ENCODE measurements around the gene GAS6.
"Not testable (repeated sequence)": the region's sequence is repeated elsewhere in the genome, so short reads cannot be mapped to it uniquely, and the experiment has no call there.

The GAS6 gene

DNA sequence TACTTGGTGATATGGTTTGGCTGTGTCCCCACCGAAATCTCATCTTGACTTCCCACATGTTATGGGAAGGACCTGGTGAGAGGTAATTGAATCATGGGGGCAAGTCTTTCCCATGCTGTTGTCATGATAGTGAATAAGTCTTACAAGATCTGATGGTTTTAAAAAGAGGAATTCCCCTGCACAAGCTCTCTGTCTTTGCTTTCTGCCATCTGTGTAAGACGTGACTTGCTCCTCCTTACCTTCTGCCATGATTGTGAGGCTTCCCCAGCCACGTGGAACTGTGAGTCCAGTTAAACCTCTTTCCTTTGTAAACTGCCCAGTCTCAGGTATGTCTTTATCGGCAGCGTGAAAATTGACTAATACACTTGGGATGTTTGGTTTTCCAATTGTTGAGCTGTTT, 4.0 kb upstream of the GAS6 start:
- not testable (repeated sequence) for FAIRE-seq

DNA sequence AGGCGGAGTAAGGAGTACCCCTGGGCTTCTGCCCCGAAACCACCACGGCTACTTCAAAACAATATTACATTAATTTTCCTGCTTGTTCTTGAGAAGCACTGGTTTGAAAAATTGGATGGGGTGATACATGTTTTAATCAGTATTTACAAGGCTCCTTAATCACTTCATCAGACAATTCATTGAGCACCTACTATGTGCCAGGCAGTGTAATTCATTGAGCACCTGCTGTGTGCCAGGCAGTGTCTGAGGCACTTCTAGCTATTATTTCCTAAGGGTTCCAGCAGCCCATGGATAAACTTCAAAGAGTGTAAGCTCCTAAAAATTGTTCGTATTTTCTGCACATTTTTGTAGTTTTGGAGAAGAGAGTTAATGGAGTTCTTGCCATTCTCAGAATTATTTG, 1.6 kb upstream of the GAS6 start:
- no peak for FAIRE-seq

DNA sequence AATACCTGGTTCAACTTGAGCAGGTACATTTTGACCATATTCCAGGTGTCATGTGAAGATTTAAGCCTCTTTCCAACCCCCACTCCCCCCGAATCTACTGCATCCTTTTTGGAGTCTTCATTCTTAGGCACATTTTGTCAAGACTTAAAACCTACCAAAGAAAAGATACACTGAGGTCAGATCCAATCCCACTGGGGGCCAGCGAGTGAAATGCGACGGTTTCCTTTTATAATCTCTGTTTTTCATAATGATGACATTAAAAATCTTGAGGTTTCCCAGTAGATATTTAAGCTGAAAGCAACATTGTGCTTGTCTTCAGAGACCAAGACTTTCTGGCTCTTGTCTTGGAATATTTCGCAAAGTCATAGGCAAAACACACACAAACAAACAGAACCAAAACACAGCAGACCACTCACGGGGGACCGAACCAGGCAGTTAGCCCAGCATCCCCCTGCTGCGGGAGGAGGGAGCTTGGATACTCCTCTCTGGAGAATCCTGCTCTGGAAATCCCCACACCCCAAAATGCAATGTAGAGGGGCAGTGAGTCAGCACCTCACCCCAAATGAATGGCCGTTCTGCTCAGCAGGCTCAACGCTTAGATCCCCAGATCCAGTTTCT, 506 bp upstream of the GAS6 start:
- FAIRE-seq = no peak

DNA sequence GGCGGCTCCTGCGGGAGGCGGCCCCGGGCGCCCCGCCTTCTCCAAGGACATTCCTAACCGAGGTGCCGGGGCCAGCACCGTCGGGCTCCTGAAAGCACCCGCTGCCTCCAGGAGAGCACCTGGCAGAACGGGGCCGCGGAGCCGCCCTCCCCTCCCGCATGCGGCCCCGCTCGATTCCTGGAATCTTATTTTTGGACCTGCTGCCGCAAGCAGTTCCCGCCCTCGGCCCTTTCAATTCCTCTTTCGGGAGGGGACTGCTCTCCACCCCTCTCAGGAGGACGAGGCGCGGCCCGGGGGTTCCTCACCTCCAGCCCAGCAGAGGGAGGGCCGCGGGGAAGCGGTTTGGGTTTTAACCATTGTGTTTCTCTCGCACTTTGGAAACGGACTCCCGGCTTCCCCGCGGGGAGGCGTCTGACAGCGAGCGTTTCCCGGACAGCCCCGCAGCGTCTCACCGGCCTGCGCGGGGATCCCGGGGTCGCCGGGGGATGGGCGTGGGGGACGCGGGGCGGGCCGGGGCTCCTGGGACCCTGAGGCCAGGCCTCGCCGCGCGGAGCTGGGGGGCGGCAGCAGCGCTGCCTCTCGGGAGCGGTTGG, 849 bp downstream of the GAS6 start:
- no peak for FAIRE-seq

DNA sequence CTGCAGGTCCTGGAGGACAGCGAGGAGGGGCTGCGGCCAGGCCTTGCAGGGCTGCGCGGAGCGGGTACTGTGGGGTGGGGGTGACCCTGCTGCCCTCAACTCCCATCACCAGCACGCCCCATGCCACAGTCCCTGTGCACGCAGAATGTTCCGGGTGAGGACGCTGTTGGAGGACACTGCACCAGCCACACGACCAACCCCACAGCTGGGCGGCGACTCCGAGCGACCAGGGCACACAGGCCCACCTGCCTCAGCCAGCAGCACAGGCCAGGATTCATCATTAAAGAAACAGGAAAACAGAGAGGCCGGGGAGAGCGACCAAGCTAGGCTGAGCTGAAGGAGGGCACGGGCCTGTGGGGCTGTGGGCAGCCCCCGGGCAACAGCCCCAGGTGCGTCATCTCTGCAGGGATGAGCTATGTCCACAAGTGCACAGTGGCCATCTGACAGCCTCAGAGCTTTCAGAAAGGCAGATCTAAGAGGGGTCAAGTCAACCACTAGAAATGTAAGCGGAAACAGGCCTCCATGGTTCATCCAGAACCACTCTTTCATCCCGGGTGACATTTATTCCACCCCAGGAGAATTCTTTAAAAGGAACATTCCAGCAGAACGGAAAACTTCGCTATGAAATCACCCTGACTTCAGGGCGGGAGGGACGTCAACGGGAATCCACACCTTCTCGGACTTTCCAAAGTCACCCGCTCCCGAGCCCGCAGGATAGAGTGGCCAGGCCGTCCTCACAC, 1.5 kb downstream of the GAS6 start:
- no peak for FAIRE-seq

DNA sequence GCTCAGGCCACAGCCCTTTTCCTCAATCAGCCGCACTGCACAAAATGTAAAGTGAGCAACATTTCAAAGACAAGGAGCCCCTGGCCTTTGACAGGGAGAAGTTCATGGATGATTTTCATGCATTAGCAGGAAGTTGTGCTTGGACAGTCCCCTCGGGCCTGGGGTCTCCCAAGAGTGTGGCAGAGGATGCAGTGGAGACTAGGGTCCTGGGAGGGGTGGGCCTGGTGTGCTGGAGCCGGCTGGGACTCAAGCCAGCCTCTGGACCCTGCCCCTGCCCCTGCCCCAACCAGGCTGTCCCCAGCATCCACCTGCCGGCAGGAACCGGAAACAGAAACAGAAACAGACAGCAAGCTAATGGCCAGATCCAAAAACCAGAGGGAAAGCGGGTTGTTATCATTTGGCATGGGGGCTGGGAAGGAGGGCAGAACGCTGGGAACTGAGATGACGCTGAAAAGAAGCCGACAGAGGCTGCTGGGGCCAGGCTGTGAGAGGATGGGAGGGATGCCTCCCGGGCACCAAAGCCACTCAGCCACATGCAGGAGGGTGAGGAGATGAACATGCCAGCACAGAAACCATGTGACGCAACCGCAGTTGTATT, 2.3 kb downstream of the GAS6 start:
- FAIRE-seq = no peak

DNA sequence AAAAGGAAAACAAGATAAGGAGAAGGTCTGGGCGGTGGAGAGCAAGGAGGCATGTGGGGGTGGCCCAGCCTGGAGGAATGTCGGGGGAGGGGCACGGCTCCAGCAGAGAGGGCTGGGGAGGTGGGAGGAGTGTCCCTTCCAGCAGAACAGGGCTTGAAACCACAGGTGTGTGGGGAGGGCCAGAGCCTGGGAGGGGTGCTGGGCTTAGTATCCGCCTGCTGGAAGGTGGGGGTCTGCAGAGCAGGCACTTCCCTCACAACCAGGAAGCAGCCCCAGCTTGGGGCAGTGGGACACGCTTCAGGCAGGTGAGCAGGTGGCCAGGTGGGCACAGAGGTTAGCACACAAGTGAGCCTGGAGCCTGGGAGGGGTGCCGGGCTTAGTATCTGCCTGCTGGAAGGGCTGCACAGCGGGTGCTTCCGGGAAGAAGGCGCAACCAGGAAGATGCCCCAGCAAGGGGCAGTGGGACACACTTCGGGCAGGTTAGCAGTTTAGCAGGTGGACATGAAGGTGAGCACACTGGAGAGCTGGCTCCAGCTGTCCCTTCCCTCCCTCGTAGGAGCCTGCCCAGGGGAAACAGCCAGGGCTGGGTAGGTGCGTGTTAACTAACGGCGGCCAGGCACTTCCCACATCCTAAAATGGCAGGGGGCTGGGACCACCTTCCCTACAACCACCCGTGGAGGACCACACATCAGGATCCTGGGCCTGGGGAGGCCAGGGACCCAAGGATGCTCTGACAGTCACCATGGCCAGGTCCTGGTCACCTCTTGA, 3.0 kb downstream of the GAS6 start:
- no peak for FAIRE-seq

DNA sequence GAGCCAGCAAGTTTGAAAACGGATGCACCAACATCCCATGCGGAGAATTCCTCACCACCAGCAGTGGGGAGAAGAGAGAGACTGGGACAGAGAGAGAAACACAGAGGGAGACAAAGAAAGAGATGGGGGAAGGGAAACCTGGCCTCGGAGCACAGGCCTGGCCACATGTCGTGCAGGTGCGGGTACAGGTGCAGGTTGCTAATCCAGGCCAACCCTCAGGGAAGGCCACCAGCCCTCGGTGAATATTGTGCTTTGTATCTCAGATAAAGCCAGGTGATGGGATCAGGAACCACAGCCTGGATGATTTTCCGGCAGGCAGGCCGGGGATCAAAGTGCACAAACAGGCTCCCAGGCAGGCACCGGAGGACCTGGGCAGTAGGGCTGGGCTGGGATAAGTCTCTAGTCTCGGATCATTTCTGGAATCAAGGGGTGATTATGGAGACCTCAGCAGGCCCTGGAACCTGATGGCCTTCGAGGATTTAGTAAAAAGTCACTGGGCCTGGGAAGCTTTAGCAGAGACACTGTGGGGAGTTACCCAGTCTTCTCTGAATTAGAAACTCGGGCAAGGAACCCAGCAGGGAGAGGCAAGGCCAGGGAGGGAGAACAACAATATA, 3.7 kb downstream of the GAS6 start:
- no peak for FAIRE-seq

DNA sequence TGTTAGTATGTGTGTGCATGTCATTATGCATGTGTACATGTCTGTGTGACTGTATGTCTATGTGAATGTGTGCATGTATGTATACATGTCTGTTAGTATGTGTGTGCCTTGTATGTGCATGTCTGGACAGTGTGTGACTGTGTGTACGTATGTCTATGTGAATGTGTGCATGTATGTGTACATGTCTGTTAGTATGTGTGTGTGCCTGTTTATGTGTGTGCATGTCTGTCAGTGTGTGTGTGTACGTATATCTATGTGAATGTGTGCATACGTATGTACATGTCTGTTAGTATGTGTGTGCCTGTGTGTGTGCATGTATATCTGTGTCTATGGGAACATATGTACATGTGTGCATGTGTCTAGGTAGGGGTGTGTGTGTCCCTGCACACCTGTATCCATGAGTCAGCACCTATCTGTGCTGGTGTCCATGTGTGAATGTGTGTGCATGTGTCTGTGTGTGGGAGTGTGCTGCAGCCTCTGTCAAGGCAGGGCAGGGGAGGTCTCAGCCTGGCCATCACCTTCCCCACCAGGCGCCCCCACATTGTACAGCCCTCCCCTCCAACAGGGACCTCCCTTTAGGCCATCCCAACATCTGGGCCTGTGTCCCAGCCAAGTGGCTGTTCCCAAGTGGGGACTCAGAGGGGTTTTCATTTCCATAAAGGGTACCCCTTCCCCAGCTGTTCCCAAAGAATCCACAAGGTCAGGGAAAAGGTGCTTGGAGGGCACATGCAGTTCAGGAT, 4.4 kb downstream of the GAS6 start:
- no peak for FAIRE-seq

DNA sequence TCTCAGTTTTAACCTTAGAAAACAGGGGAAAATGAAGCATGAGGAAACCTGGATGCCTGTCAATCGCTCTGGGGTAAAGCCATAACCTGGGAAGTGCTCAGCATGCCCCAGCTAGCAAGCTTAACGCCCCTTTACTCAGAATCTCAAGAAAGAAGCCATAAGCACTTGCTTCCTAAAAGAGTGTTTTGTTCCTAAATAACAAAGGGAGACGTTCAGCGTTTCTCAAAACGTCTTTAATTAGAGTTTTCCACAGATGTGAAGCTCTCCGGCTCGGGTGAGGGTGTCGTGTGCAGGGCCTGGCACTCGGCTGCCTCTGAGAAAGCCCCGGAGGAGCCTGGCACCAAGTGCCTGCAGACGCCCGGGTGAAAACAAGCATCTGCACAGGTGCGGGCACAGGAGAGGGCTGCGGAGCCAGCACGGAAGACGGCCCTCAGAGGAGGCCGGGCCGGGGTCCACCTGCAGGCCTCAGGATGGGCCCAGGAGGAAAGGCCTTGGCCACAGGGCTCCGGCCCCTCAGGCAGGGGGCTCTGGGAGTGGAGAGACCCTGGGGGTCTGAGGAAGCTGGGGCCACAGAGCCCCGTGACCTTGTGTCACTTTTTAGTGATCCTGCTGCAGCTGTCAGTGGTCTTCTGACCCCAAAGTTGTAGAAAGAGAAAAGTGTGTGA, 6.2 kb downstream of the GAS6 start:
- FAIRE-seq = no peak

DNA sequence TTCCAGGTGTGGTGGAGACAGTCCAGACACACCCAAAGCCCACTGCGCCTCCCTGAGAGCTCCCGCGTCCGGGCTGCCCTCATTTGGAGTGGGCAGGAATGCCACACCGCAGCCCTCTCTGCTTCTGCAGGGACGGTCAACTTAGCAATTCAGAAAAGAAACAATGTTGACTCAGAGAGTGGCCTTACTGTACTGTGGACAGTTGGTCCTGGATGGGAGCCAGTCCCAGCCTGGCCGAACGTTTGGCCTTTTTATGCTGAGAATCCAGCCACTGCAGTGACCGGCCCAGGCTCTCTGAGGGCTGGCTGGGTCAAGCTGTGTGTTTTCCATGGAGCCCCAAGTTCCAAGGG, 7.2 kb downstream of the GAS6 start:
- no peak for FAIRE-seq

DNA sequence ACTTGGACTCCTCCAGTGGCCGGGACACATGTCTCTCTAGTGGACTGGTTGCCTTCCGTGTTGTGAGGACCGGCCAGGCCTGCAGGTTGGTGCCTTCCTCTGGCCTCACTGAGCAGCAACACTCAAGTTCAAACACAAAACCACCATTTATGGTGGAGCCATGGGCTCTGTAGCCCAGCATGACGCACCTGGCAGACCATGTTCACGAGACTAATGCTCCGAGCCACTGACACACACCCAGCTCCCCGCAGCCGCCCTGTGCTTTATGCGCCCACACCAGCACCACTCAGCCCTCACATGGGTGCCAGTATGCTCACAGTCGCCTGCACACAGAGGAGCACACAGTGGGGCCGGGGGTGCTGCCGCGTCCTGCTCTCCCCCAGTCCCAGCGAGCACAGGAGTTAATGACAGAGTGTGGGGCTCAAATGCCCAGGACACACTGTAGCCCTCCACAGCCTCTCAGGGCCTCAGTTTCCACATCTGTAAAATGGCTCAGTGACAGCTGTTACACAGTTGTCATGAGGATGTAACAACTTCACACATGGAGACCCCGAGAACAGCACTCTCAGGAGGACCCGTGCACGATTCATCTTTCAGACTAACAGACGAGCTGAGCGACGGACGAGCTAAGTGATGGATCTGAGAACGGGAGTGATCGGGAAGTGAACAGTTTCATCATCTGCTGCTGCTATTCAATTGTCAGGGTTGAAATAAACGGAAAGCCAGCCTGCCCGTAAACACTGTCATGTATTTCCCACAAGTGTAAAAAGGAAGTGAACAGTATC, 7.8 kb downstream of the GAS6 start:
- FAIRE-seq = no peak

DNA sequence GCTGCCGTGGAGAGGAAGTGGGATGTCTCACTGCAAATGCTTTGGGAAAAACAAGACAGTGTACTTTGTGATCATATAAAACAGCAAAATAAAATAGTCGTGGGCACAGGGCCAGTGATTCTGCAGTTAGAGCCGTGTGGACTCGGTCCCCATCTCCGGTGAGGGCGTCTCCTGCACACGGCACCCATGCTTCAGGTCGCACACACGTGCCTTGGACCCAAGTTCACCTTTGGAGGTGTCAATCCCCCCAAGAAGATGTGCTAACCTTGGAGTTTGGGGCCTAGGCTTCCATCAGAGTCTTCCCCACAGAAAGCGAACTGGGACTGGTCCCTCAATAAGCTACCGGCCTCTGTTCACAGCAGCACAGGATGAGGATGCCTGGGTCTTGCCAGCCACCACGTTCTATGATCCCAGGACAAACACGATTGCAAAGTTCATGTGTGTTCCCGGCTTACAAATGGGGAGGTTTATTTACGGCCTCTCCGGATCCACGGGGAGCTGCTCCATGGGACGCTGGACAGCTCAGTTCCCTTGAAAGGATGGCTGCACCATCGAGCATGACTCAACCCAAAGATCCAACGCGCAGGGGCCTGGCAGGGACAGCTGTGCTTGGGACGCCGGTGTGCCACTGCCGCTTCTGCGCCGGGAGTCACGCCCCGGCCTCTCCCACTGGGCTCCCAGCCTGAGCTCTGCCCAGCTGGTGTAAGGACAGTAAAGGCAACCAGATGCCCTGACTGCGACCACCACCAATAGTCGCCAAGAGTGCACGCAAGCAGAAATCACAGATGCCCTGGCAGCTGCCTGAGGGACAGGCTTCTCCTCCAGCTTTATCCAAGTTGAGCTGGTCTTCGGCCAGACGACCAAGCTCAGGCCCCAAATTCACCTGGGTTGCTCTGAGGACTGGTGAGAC, 8.6 kb downstream of the GAS6 start:
- no peak for FAIRE-seq

DNA sequence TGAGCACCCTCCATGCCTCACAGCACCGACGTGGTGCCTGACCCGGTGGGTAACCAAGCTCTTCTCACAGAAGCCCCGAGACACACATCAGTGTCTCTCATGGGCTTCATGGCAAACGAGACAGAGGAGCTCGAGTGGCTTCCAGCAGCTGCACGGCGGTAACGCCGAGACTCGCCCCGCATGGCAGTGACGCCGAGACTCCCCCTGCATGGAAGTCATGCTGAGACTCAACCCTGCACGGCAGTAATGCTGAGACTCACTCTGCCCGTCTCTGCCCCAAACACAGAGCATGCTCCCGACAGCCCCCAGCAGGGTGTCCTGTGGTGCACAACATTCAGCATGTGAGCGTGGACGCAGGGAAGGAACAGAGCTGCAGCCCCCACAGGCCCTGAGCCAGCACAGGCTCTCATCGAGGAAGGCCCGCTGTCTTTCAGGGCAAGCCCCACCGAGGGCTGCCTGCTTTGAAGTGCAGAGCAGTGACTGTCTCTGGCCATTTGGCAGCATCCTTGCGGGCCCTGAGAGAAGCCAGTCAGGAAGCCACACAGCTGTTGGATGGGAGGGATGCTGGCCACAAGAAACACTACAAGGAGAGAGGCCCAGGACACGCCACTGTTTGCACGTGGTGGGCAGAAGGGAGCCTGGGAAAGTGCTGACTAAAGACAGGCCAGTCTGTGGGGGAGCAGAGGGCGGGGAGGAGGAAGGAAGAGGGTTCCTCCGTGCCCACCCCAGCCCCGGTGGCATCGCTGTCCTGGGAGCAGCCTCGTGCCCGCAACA, 9.5 kb downstream of the GAS6 start:
- FAIRE-seq = no peak

DNA sequence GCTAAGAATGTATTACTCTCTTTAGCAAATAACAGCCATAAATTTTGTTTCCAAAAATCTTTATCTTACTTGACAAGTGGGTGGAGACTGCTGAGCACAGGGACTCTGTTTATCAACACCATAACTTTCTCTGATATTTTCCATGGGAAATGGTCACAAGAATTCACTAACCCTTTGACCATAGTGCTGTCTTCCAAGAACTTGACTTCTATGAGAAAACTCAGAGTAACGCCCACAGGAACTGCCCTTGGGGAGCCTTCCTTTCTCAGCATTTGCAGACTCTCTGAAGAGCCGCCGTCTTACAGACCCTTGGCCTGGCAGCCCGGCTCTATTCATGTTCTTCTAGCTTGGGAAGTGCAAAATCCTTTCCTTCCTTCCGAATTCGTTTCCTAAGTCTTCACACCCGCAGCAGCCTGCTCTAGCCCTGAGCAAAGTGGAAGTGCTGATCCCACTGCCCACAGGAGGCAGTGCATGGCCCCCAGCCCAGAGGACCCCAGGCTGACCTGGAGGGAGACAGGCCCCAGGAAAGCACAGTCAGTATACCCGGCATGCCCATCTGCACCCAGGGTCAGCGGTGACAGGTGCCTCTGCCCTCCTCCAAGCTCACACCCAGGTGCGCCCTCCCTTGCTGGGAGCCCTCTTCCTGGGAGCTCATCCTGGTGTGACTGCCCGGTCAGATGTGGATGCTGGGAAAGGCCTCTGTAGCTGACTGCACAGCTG, 10.2 kb downstream of the GAS6 start:
- FAIRE-seq = no peak

DNA sequence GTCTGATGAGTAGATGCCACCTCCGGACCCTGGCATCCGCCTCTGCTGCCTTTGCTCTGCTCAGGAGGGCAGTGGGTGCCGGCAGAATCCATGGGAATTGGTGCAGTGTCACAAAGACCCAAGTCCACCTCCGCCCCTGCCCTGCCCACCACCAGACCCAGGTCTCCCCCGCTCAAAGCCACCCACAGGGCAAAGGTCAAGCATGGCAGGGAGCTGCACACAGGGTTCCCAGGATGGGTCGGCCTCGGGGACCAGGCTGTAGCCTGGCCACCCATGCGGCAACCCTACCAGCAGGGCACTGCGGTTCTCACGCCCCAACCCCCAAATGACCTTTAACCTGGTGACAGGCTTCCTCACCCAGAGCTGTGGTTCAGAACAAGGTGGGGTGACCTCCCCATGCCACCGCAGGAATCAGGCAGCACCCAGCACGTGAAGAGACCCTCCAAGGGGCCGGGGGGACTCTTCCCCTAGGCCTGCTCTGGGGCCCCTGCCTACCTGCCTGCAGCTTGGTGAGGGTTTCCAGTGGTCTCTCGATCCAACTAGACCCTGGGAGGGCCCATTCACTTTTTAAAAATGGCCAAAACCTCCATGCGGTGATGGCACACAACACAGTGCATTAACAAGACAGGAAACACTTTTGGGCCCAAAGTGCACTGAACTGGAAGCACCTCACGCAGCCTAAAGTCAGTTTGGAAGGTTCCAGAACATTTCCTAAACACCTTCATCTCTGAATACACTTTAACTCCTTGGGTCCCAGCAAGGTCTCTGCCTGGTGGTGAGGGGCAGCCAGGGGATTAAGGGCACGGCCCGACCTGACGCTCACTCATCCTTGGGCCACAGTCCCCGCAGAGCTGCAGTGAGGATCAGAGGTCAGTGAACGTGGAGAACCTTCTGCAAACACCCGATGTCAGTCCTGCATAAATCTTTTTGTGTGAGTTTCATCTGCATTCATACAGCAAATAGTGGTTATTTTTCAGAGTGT, 11.0 kb downstream of the GAS6 start:
- FAIRE-seq = no peak
